HG02610 (cell line): ENCODE data around the gene ADAMTS6.
A peak's percentile ranks its signal among the peaks of the same experiment; 100 is the strongest.
"Not testable (repeated sequence)": the region's sequence is repeated elsewhere in the genome, so short reads cannot be mapped to it uniquely, and the experiment has no call there.

Source experiments
- ATAC-seq: cut with Tn5 transposase; IDR thresholded peaks from one replicate; pipeline ENCODE4 v1.9.1; 2021; ENCODE audit warnings: mild to moderate bottlenecking, moderate library complexity; ENCODE audit not compliant: unreplicated experiment

The ADAMTS6 gene, protein sequence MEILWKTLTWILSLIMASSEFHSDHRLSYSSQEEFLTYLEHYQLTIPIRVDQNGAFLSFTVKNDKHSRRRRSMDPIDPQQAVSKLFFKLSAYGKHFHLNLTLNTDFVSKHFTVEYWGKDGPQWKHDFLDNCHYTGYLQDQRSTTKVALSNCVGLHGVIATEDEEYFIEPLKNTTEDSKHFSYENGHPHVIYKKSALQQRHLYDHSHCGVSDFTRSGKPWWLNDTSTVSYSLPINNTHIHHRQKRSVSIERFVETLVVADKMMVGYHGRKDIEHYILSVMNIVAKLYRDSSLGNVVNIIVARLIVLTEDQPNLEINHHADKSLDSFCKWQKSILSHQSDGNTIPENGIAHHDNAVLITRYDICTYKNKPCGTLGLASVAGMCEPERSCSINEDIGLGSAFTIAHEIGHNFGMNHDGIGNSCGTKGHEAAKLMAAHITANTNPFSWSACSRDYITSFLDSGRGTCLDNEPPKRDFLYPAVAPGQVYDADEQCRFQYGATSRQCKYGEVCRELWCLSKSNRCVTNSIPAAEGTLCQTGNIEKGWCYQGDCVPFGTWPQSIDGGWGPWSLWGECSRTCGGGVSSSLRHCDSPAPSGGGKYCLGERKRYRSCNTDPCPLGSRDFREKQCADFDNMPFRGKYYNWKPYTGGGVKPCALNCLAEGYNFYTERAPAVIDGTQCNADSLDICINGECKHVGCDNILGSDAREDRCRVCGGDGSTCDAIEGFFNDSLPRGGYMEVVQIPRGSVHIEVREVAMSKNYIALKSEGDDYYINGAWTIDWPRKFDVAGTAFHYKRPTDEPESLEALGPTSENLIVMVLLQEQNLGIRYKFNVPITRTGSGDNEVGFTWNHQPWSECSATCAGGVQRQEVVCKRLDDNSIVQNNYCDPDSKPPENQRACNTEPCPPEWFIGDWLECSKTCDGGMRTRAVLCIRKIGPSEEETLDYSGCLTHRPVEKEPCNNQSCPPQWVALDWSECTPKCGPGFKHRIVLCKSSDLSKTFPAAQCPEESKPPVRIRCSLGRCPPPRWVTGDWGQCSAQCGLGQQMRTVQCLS (N-terminal part only)

DNA sequence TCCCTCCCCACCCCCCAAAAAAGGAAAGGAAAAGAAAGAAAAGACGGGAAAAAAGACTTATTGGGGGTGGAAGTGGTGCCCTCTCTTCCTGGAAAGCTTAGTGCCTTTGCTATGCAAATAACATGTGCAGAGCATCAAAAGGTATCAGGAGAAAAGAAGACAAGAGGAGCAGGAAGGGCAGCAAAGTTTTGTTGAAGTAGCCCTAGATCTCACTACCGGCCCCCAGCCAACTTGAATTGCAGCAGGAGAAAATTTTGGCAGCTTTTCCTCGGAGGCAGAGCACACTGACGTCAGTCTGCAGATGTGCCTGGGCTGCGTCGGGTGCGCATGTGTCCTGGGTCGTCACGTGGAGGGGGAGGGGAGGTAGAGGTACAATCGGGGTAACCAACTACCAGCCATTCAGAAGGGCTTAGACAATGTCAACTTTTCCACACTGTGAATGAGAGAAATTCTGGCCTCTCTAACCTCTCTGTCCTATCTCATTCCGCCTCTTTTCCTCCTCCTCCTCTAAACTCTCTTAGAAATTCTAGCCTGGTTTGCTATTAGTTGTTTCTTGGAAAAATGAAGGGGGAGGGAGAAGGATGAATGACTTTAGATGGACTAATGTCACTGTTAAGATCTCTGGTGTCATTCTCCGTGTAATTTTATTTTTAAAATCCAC is at the start of gene ADAMTS6:
Gene ADAMTS6 (minus strand): TSS at position 286 of the 661 bp plus-strand sequence. CDS start 8,247 bp downstream, outside the sequence.
- peak; percentile 84 for ATAC-seq

DNA sequence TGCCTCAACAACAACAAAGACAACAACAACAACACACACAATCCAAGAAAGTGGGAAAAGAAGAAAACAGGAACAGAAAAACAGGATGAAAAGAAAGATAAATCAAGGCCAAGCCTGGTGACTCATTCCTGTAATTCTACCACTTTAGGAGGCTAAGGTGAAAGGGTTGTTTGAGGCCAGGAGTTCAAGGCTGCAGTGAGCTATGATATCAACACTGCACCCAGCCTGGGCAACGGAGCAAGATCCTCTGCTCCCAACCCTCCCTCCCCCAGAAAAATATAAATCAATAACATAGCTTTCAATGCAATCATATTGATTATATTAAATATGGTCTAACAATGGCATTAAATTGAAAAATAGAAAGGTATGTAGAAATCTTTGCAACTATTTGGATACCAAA is 49.2 kb upstream of the ADAMTS6 start:
- ATAC-seq = no peak

DNA sequence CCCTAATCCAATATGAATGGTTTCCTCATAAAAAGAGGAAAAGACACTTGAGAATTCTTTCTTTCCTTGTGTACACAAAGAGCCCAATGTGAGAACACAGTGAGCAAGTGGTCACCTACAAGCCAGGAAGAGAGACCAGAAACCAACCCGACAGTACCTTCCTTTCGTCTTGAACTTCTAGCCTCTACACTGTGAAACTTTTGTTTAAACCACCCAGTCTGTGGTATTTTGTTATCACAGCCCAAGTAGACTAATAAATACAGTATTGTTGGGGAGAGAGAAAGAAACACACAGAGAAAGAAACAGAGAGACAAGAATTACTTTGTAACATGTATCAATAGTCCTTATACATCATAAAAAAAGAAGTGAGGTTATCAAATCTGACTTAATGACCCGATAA is 44.0 kb upstream of the ADAMTS6 start:
- no peak for ATAC-seq

DNA sequence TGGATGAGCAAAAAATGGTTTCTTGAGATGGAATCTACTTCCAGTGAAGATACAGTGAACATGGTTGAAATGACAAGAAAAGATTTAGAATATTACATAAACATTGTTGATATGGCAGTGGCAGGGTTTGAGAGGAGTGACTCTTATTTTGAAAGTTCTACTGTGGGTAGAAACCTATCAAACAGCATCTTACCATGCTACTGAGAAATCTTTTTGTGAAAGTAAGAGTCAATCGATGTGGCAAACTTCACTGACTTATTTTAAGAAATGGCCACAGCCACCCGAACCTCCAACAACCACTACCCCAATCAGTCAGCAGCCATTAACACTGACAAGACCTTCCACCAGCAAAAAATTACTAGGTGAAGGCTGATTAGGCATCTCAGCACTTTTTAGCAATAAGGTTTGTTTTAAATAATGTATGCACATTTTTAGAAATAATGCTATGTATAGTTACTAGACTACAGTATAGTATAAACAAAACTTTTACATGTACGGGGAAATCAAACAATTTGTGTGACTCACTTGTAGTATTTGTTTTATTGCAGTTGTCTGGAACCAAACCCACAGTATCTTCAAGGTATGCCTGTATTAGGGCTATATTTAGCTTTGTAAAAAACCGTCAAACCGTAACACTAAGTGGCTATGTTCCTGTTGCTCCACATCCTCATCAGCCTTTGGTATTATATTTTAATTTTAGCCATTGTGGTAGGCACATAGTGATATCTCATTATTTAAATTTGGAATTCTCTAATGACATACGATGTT is 30.6 kb upstream of the ADAMTS6 start:
- no peak for ATAC-seq

DNA sequence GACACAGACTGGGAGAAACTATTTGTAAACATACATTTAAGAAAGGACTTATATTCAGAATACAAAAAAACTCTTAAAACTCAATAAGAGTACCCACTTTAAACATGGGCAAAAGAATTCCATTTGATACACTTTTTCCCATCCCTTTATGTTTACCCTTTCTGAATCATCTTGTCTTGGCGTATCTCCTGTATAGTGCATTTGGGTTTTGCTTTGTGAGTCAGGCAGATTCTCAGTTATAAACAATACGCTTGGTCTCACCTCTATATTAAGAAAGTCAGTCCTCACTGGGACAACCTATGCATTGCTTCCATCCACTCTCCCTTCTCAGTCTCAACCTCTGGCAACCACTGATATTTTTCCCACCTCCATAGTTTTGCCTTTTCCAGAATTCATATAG is 27.3 kb upstream of the ADAMTS6 start:
- ATAC-seq = no peak

DNA sequence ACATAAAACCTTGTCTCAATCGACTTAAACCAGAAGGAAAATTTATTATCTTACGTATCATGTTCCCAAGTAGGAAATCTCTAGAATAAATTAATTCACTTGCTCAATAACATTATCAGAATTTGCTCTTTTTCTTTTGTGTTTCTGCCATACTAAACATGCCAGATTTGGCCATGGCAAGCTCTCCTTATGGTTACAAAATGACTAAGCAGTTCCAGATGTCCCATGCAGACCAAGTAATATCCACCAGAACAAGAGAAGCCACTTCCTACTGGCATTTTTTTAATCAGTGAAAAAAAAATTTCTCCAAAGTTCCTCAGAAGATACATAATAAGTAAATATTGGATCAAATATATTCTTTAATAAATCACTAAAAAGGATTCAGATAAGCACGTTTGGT is 25.2 kb upstream of the ADAMTS6 start:
- no peak for ATAC-seq

DNA sequence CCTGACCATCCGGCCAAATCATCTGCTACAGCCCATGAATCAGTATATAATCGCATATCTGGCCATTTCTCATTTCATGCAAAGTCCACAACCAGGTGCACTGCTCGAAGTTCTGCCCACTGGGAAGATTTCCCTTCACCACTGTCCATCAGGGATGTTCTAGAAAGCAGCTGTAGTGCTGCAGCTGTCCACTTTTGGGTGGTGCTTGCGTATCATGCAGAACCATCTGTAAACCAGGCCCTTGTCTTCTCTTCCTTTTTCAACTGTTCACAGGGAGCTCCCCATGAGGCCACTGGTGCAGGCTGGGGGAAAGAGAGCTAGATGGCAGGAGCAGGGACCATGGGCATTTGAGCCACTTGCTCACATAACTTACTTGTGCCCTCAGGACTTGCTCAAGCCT is 7.4 kb upstream of the ADAMTS6 start:
- no peak for ATAC-seq

DNA sequence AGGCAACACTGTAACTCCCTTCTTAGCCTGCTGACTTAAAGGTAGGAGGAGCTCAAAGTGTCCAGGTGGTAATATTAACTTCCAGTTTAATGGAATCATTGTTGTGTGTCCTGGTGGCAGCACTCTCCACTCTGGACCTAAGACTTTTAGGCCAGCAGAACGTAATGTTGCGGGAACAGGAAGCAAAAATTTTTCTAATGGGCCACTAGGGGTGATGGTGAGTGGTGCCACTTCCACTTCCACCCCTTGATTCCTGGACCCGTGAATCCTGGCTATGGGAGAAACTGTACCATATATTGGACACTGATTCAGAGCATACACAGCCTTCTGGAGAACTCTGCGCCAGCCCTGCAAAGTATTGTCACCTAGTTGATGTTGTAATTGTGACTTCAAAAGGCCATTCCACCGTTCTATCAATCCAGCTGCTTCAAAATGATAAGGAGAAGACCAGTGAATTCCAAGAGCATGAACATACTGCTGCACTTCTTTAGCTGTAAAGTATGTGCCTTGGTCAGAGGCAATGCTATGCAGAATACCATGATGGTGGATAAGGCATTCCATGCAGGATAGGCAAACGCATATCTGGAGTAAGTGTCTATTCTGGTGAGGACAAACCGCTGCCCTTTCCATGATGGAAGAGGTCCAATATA is 6.4 kb upstream of the ADAMTS6 start:
- not testable (repeated sequence) for ATAC-seq

DNA sequence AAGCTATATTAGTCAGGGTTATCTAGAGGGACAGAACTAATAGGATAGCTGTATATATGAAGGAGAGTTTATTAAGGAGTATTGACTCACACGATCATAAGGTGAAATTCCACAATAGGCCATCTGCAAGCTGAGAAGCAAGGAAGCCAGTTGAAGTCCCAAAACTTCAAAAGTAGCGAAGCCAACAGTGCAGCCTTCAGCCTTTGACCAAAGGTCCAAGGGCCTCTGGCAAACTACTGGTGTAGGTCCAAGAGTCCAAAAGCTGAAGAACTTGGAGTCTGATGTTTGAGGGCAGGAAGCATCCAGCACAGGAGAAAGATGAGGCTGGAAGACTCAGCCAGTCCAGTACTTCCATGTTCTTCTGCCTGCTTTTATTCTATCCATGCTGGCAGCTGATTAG is 5.1 kb upstream of the ADAMTS6 start:
- ATAC-seq = not testable (repeated sequence)

DNA sequence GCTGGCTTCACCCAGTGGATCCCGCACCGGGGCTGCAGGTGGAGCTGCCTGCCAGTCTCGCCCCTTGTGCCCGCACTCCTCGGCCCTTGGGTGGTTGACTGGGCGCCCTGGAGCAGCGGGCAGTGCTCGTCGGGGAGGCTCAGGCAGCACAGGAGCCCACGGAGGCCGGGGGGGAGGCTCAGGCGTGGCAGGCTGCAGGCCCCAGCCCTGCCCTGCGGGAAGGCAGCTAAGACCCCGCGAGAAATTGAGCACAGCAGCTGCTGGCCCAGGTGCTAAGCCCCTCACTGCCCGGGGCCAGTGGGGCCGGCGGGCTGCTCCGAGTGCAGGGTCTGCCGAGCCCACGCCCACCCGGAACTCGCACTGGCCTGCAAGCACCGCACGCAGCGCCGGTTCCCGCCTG is 3.7 kb upstream of the ADAMTS6 start:
- no peak for ATAC-seq

DNA sequence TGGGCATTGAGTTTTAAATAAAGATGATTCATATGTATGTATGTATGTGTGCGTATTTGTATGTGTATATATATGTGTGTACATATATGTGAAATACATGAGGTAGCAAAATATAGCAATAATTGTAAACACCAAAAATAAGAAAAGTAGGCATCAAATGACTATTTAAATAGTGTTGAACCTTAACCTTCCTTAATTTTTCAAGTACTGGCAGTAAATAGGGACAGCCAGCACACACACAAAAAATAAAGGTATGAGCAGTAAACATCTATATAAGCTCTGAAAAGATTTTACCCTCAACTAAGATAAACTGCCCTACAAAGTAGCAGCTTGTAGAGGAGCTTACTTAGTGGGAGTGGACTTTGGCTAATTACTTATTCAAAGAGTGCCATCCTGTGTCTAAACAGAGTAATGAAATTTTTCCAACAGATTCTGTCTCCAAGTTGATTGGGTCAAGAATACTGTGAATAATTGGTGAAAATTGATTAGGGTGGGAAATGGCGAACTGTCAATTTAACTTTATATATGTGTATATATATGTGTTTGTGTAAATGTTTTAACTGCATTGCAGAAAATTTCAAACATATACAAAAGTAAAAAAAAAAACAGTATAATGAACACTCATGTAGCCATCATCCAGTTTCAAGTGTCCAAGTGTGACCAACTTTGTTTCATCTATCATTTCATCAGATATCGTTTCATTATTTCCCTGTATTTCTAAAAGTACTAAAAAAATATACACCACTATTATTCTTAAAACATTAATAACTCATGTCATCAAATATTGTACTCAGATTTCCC is 2.0 kb upstream of the ADAMTS6 start:
- ATAC-seq = peak; percentile 36

DNA sequence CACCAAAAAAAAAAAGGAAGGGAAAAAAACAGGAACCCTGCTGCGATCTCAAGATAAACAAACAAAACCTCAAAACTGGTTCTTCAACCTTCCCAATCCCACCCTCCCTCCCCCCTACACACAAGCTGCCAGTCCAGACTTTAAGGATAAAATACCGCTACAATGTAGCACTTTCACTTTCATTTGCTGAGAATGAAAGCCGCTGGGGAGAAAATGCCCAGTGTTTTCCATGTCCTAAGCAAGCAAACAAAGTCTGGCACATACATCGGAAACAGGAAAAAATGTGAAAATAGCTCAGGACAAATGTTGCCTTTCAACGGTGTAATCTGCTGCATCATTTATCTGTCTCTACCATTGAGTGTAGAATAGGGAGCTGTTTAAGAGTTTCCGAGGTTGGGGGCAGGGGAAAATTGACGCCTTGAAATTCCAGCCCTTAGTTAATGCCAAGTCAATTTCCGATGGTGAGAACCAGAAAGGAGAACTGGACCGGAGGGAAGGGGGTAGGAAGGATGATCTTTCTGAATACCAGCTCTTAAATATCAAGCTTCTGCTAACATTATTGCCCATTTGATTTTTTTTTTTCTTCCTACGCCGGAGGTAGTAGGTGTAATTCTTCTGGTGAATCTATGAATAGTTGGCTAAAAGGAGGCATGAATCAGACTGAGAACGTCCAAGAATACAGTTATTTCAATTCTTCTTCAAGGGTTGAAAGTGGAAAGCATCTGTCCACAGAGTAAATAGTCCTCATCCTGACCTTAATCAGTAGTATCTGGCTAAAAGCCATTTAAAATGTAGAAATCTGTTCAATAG is 1.2 kb upstream of the ADAMTS6 start:
- no peak for ATAC-seq

DNA sequence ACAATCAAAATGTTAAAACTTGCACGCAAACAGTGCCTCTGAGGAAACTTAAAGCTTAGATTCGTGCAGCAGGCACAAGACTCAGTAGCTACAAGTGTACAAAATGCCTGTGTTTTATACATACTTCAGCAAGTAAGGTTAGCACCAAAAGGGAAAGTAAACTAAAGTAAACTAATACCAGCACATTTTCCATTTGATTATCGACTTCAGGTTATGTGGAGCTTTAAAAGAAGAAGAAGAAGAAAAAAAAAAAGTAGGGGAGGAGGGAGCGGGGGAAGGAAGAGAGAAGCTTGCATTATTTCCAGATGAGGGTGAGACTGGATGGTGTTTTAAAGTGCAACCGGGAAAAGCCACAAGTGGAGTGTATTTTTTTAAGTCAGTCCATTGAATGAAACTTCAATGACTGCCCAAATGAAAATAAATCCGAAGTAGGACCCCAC is 596 bp upstream of the ADAMTS6 start:
- ATAC-seq = no peak

DNA sequence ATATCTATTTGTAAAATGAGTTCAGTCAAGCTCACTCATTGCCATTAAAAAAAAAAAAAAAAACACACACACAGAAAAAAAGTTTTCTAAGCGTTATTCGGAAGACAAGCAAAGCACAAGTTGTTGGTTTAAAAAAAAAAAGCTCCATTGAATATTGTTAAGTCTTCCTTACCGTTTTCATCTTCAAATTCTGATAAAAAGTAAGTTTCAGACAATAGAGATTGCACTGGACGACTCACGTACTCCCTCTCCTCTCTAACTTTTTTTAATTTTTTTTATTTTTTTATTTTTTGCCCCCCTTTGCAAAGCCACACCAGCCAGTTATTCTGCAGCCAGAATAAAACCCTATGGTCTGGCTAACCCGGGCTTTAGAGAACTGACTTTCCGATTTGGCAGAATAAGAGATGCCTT is 544 bp downstream of the ADAMTS6 start:
- ATAC-seq = no peak

DNA sequence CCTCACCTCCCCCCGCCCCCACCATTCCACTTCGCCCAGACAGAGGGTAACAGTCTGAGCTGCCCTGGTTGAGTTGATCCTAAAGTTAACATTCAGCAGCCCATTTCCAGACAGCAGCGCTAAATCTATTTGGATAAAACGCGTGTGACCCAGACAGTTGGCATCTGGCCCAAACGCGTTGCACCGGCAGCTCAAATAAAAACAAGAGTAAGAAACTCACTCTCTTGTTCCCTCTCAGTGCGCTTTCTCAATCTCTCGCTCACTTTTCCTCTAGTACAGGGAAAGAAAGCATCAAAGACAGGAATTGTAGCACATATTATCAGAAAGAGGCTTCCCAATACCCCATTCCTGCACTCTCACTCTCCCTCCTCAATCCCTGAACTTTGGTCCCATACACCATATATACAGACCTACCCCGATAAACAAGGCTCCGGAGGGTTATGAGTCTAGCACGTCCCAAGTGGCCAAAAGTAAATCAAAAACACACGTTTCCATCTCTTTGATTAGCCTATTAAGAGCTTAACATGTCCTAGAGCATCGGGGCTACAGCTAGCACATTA is 1.3 kb downstream of the ADAMTS6 start:
- peak; percentile 25 for ATAC-seq

DNA sequence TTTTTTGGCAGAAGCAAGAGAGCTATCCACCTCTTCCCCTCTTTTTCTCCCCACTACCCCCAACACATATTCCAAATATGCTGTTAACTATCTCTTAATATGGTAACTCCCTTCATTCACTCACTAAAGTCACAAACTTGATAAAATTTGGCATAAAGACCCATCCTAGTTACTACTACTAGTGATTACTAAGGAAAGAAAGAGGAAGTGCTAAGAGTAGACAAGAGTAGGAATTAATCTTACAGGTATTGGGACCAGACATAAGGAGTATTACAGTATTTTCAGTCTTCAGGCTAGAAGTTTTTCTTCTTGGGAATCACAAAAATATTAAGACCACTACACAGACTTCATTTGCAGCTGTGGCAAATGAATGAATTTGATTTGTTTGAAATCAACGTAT is 2.2 kb downstream of the ADAMTS6 start:
- ATAC-seq = no peak

DNA sequence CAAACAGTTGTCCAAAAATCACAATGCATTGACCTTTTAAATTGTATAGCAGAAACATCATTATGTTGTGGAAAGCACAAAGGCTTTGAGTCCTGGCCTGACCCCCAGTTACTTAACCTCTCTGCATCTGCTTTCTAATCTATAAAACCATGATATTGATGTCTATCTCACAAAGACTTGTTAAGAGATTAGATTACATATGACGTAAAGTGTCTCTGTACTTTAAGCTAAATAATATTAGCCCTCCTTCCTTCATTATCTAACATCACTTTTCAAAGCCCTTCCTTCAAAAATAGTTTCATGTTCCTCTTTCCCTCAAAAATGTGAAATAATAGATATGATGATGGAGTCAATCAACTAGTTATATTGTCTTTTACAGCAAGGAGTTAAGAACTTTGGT is 3.4 kb downstream of the ADAMTS6 start:
- no peak for ATAC-seq

DNA sequence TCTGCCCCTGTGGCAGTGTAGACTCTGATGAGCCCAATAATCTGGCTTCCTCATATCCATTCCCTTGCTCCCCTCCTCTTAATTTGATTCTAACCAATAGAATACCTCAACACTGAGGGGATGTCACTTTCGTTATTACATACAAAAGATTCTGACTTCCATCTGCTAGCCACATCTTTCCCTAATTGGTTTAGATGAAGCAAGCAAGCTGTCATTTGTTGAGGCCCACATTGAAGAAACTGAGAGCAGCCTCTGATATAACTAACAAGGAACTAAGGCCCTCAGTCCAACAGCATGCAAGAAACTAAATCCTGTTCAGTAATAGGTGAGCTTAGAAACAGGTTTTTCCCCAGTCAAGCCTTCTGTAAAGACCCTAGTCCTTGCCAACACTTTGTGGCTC is 5.8 kb downstream of the ADAMTS6 start:
- ATAC-seq = no peak
